GM12878 (cell line): Measurements from ENCODE around the gene AMZ2. TPM values are rescaled to one million over a fixed set of nuclear protein-coding genes. Genes with fewer than 3 reads are reported as not detected.

Experiments
- FOXM1 ChIP-seq: IDR thresholded peaks from 2 replicates; pipeline ENCODE4 v1.6.1; 2012; ENCODE audit warnings: low read depth, mild to moderate bottlenecking, inconsistent platforms, low read length, moderate library complexity
- NFIC ChIP-seq: IDR thresholded peaks from 2 replicates; pipeline ENCODE4 v1.6.1; 2012; ENCODE audit warnings: low read depth, mild to moderate bottlenecking, inconsistent platforms, low read length, moderate library complexity
- NRF1 ChIP-seq: conservative IDR thresholded peaks from 2 replicates; pipeline ENCODE4 v1.6.1; 2011; ENCODE audit warnings: mild to moderate bottlenecking, low read depth, low read length, improper control_type of control experiment
- PAX8 ChIP-seq: fragments of 450-650 bp; IDR thresholded peaks from 2 replicates; pipeline ENCODE4 v1.6.1; 2017; ENCODE audit warnings: mild to moderate bottlenecking, moderate library complexity
- PML ChIP-seq: IDR thresholded peaks from 2 replicates; pipeline ENCODE4 v1.6.1; 2012; ENCODE audit warnings: low read length, inconsistent platforms
- SMARCA5 ChIP-seq: fragments of 450-650 bp; IDR thresholded peaks from 2 replicates; pipeline ENCODE4 v1.6.1; 2017; ENCODE audit warnings: mild to moderate bottlenecking
- polyA plus RNA-seq, 11 experiments: library from polyadenylated mRNA; depleted of rRNA in 4 of 11; unstranded in 6 of 11; stranded (reverse) in 5 of 11; fragments of >200 nt; fragmentation: Nextera tagmentation in 4 of 11; fragmentation: Illumina TruSeq in 1 of 11; extraction: Ambion mirVana in 4 of 11; extraction: Trizol in 1 of 11; gene quantifications; 1 replicate in 1 of 11; 2 replicates in 10 of 11; pipeline versions ENCODE4 v1.2.1 to v1.2.3, GENCODE V29; 2011 to 2016; ENCODE audit warnings: inconsistent platforms in 2 of 11, missing spikeins in 2 of 11, low read depth in 1 of 11
- total RNA-seq, 4 experiments: library from RNA; depleted of rRNA in 3 of 4; stranded (reverse); fragments of >200 nt in 3 of 4; fragmentation: Illumina TruSeq in 1 of 4; extraction: Trizol in 1 of 4; gene quantifications; 2 replicates each; pipeline versions ENCODE4 v1.2.1 to v1.2.3, GENCODE V29; 2013 to 2021
- TF ChIP-seq, protein P1 (sequence below): fragments of 150-350 bp; IDR thresholded peaks from 2 replicates; pipeline ENCODE4 v1.6.1; 2016; ENCODE audit warnings: low read depth, low read length
- TF ChIP-seq, protein P2 (sequence below): IDR thresholded peaks from 2 replicates; pipeline ENCODE4 v1.6.1; 2012; ENCODE audit warnings: low read depth, low read length, improper control_type of control experiment

The AMZ2 gene
- total and polyA plus RNA-seq, 10 of the 15 experiments (the other 5 are each of a cell fraction or from before 2014, with no cell fraction given), result 79.1 to 189 (median 126) TPM

DNA sequence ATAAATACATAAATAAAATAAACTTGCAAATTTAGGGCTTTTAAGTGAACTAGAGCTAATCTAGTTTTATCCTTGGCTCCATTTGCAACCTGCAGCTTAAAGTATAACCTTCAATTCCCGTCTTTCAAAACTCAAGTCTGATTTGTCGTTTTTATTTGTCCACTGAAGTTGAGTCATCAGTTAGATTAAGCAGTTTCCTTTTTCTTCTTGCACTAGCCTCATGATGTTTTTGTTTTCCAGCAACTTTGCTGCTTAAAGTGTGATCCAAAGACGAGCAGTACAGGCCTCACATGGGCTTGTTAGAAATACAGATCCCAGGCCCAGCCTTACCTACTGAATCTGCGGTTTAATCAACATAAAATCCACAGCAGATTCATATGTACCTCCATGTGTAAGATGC, 57.3 kb downstream of the AMZ2 start (continued):
- TF ChIP-seq, protein P1, sequence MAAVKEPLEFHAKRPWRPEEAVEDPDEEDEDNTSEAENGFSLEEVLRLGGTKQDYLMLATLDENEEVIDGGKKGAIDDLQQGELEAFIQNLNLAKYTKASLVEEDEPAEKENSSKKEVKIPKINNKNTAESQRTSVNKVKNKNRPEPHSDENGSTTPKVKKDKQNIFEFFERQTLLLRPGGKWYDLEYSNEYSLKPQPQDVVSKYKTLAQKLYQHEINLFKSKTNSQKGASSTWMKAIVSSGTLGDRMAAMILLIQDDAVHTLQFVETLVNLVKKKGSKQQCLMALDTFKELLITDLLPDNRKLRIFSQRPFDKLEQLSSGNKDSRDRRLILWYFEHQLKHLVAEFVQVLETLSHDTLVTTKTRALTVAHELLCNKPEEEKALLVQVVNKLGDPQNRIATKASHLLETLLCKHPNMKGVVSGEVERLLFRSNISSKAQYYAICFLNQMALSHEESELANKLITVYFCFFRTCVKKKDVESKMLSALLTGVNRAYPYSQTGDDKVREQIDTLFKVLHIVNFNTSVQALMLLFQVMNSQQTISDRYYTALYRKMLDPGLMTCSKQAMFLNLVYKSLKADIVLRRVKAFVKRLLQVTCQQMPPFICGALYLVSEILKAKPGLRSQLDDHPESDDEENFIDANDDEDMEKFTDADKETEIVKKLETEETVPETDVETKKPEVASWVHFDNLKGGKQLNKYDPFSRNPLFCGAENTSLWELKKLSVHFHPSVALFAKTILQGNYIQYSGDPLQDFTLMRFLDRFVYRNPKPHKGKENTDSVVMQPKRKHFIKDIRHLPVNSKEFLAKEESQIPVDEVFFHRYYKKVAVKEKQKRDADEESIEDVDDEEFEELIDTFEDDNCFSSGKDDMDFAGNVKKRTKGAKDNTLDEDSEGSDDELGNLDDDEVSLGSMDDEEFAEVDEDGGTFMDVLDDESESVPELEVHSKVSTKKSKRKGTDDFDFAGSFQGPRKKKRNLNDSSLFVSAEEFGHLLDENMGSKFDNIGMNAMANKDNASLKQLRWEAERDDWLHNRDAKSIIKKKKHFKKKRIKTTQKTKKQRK, result no peak
- TF ChIP-seq NRF1 (no peak), NFIC (no peak), PAX8 (no peak), FOXM1 (no peak), PML (no peak), SMARCA5 (no peak)
- TF ChIP-seq, protein P2, sequence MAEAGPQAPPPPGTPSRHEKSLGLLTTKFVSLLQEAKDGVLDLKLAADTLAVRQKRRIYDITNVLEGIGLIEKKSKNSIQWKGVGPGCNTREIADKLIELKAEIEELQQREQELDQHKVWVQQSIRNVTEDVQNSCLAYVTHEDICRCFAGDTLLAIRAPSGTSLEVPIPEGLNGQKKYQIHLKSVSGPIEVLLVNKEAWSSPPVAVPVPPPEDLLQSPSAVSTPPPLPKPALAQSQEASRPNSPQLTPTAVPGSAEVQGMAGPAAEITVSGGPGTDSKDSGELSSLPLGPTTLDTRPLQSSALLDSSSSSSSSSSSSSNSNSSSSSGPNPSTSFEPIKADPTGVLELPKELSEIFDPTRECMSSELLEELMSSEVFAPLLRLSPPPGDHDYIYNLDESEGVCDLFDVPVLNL, result no peak

Other genes with a start within 250 kb of the AMZ2 start
- gene KPNA2, start 212.3 kb upstream of the AMZ2 start, total RNA-seq (2014; rRNA removed), result 202 and 211 TPM in 2 replicates
- gene KPNA2, start 212.3 kb upstream of the AMZ2 start, total RNA-seq (2014; rRNA removed; fragmentation: Illumina TruSeq; extraction: Trizol), result 244 and 260 TPM in 2 replicates
- 242 and 254 TPM in 2 replicates for gene KPNA2, start 212.3 kb upstream of the AMZ2 start, total RNA-seq (2021)
- 201 and 232 TPM in 2 replicates for gene KPNA2, start 212.3 kb upstream of the AMZ2 start, polyA plus RNA-seq (2011; rRNA removed)
- 307 and 332 TPM in 2 replicates for gene KPNA2, start 212.3 kb upstream of the AMZ2 start, polyA plus RNA-seq (2014; fragmentation: Illumina TruSeq; extraction: Trizol)
- 100 to 1,000 TPM; 647 to 731 TPM for gene KPNA2, start 212.3 kb upstream of the AMZ2 start, polyA plus RNA-seq (2014; fragmentation: Nextera tagmentation; extraction: Ambion mirVana)
- 211 and 212 TPM in 2 replicates for gene KPNA2, start 212.3 kb upstream of the AMZ2 start, polyA plus RNA-seq (2014; rRNA removed)
- gene KPNA2, start 212.3 kb upstream of the AMZ2 start, polyA plus RNA-seq (2016; fragmentation: Nextera tagmentation; extraction: Ambion mirVana), result 100 to 1,000 TPM; 567 to 584 TPM
- 7.5 TPM in 2 replicates for gene SLC16A6, start 43.1 kb downstream of the AMZ2 start, total RNA-seq (2014; rRNA removed)
- 7.7 and 8.0 TPM in 2 replicates for gene SLC16A6, start 43.1 kb downstream of the AMZ2 start, total RNA-seq (2014; rRNA removed; fragmentation: Illumina TruSeq; extraction: Trizol)
- 7.6 and 8.1 TPM in 2 replicates for gene SLC16A6, start 43.1 kb downstream of the AMZ2 start, total RNA-seq (2021)
- 5.5 and 6.8 TPM in 2 replicates for gene SLC16A6, start 43.1 kb downstream of the AMZ2 start, polyA plus RNA-seq (2011; rRNA removed)
- 8.8 and 8.9 TPM in 2 replicates for gene SLC16A6, start 43.1 kb downstream of the AMZ2 start, polyA plus RNA-seq (2014; fragmentation: Illumina TruSeq; extraction: Trizol)
- gene SLC16A6, start 43.1 kb downstream of the AMZ2 start, polyA plus RNA-seq (2014; fragmentation: Nextera tagmentation; extraction: Ambion mirVana), result 1 to 10 TPM; 2.4 to 2.9 TPM
- gene SLC16A6, start 43.1 kb downstream of the AMZ2 start, polyA plus RNA-seq (2014; rRNA removed), result 5.8 and 6.6 TPM in 2 replicates
- 1 to 10 TPM; 4.1 to 5.3 TPM for gene SLC16A6, start 43.1 kb downstream of the AMZ2 start, polyA plus RNA-seq (2016; fragmentation: Nextera tagmentation; extraction: Ambion mirVana)
- gene ARSG, start 43.5 kb downstream of the AMZ2 start, total RNA-seq (2014; rRNA removed), result 6.6 and 10.4 TPM in 2 replicates
- gene ARSG, start 43.5 kb downstream of the AMZ2 start, total RNA-seq (2014; rRNA removed; fragmentation: Illumina TruSeq; extraction: Trizol), result 9.2 and 9.8 TPM in 2 replicates
- 7.7 and 9.0 TPM in 2 replicates for gene ARSG, start 43.5 kb downstream of the AMZ2 start, total RNA-seq (2021)
- gene ARSG, start 43.5 kb downstream of the AMZ2 start, polyA plus RNA-seq (2011; rRNA removed), result 7.5 and 9.3 TPM in 2 replicates
- 13.5 and 16.6 TPM in 2 replicates for gene ARSG, start 43.5 kb downstream of the AMZ2 start, polyA plus RNA-seq (2014; fragmentation: Illumina TruSeq; extraction: Trizol)
- 1 to 10 TPM; 2.9 to 3.2 TPM for gene ARSG, start 43.5 kb downstream of the AMZ2 start, polyA plus RNA-seq (2014; fragmentation: Nextera tagmentation; extraction: Ambion mirVana)
- 6.8 and 7.4 TPM in 2 replicates for gene ARSG, start 43.5 kb downstream of the AMZ2 start, polyA plus RNA-seq (2014; rRNA removed)
- 1 to 10 TPM; 8.3 to 9.2 TPM for gene ARSG, start 43.5 kb downstream of the AMZ2 start, polyA plus RNA-seq (2016; fragmentation: Nextera tagmentation; extraction: Ambion mirVana)
- 26.9 and 35.0 TPM in 2 replicates for gene WIPI1, start 209.5 kb downstream of the AMZ2 start, total RNA-seq (2014; rRNA removed)
- gene WIPI1, start 209.5 kb downstream of the AMZ2 start, total RNA-seq (2014; rRNA removed; fragmentation: Illumina TruSeq; extraction: Trizol), result 25.5 and 26.8 TPM in 2 replicates
- 23.9 and 24.2 TPM in 2 replicates for gene WIPI1, start 209.5 kb downstream of the AMZ2 start, total RNA-seq (2021)
- gene WIPI1, start 209.5 kb downstream of the AMZ2 start, polyA plus RNA-seq (2011; rRNA removed), result 11.1 and 11.7 TPM in 2 replicates
- gene WIPI1, start 209.5 kb downstream of the AMZ2 start, polyA plus RNA-seq (2014; fragmentation: Illumina TruSeq; extraction: Trizol), result 28.8 and 34.6 TPM in 2 replicates
- gene WIPI1, start 209.5 kb downstream of the AMZ2 start, polyA plus RNA-seq (2014; fragmentation: Nextera tagmentation; extraction: Ambion mirVana), result 1 to 10 TPM; 6.5 to 7.1 TPM
- 26.0 and 37.7 TPM in 2 replicates for gene WIPI1, start 209.5 kb downstream of the AMZ2 start, polyA plus RNA-seq (2014; rRNA removed)
- 10 to 100 TPM; 39.1 to 44.5 TPM for gene WIPI1, start 209.5 kb downstream of the AMZ2 start, polyA plus RNA-seq (2016; fragmentation: Nextera tagmentation; extraction: Ambion mirVana)